Right atrium auricular region (tissue), 2 donors: ENCODE results near the gene ZEB1. TPM values are rescaled to one million over a fixed set of nuclear protein-coding genes. Genes with fewer than 3 reads are reported as not detected.
A peak's percentile ranks its signal among the peaks of the same experiment; 100 is the strongest.

Experiments
- DNase-seq: peaks from one replicate; pipeline ENCODE4 v3.0.0-alpha.2; 2019; ENCODE audit warnings: low spot score
- H3K27ac ChIP-seq, 2 donors: fragments of 200-600 bp; sonication (generic); 1 replicate in 1 of 2; 2 replicates in 1 of 2; pipeline ENCODE4 v1.5.1; 2016 to 2019
- H3K27me3 ChIP-seq, 2 donors: fragments of 200-600 bp; sonication (generic); one replicate each; pipeline versions ENCODE4 v1.5.1 to v1.6.0; 2017 to 2019
- H3K36me3 ChIP-seq: fragments of 200-600 bp; sonication (generic); one replicate; pipeline ENCODE4 v1.5.1; 2016
- H3K4me1 ChIP-seq, 2 donors: fragments of 200-600 bp; sonication (generic); one replicate each; pipeline versions ENCODE4 v1.5.1 to v1.6.0; 2017 to 2019
- H3K4me3 ChIP-seq, 2 donors: fragments of 200-600 bp; sonication (generic); 1 replicate in 1 of 2; 2 replicates in 1 of 2; pipeline ENCODE4 v1.5.1; 2017 to 2019; ENCODE audit warnings: mild to moderate bottlenecking in 1 of 2, moderate library complexity in 1 of 2
- H3K9me3 ChIP-seq, 2 donors: fragments of 200-600 bp; sonication (generic); one replicate each; pipeline ENCODE4 v1.5.1; 2019
- CTCF ChIP-seq, 2 donors: fragments of 200-600 bp; sonication (generic); IDR thresholded peaks; one replicate each; pipeline ENCODE4 v1.5.1; 2019; ENCODE audit warnings: antibody characterized with exemption in 2 of 2
- total RNA-seq, 2 donors: library from RNA; depleted of rRNA; stranded (reverse); fragments of >200 nt; gene quantifications; one replicate each; pipeline ENCODE4 v1.1.0, GENCODE V29; 2016

The ZEB1 gene
- 10 to 100 TPM; 52.9 to 60.8 TPM for total RNA-seq

- Histone ChIP-seq H3K4me1 (peaks cover 0 to 12% of the 10 kb centered on the region in 2 donors), H3K27ac (peak within 1 kb of the TSS; percentile 98 to 99), H3K4me3 (peak within 1 kb of the TSS; percentile 85 to 96), H3K27me3 (no peaks in the 10 kb centered on the region), H3K36me3 (no peaks in the 10 kb centered on the region), H3K9me3 (no peaks in the 10 kb centered on the region)
- peak in 1 of 2 donors; percentile 70 for TF ChIP-seq CTCF (IDR thresholded peaks at IDR 0.05)
- peak; percentile 86 for DNase-seq
Measured at GRCh38 chr10:31318854-31319601, at the start of gene ZEB1. ZEB1 (plus strand) TSS chr10:31319216; CDS start chr10:31319235, 19 bp downstream.

- DNase-seq: no peak
- no peak overlapping the region for H3K27ac ChIP-seq
Measured at GRCh38 chr10:31270954-31271353, 48.1 kb upstream of the ZEB1 start.

GRCh38 chr10:31272841-31273240 is 46.2 kb upstream of the ZEB1 start:
- H3K36me3 ChIP-seq: no peaks in the 10 kb centered on the region
- no peak for DNase-seq
- no peaks in the 10 kb centered on the region for H3K9me3 ChIP-seq
- no peak overlapping the region for H3K4me3 ChIP-seq
- TF ChIP-seq CTCF (IDR thresholded peaks at IDR 0.05): no peak
- no peaks in the 10 kb centered on the region for H3K27me3 ChIP-seq
- no peak overlapping the region for H3K27ac ChIP-seq
- no peaks in the 10 kb centered on the region for H3K4me1 ChIP-seq

More at GRCh38 chr10:31270954-31271353, 48.1 kb upstream of the ZEB1 start:
- H3K36me3 ChIP-seq: no peaks in the 10 kb centered on the region
- no peaks in the 10 kb centered on the region for H3K4me1 ChIP-seq
- no peaks in the 10 kb centered on the region for H3K9me3 ChIP-seq
- H3K27me3 ChIP-seq: no peaks in the 10 kb centered on the region
- no peak overlapping the region for H3K4me3 ChIP-seq
- TF ChIP-seq CTCF (IDR thresholded peaks at IDR 0.05): no peak

GRCh38 chr10:31273789-31274188 is 45.2 kb upstream of the ZEB1 start:
- no peaks in the 10 kb centered on the region for H3K27me3 ChIP-seq
- H3K4me3 ChIP-seq: no peak overlapping the region
- no peak for TF ChIP-seq CTCF (IDR thresholded peaks at IDR 0.05)
- no peak overlapping the region for H3K27ac ChIP-seq
- no peaks in the 10 kb centered on the region for H3K4me1 ChIP-seq
- H3K36me3 ChIP-seq: no peaks in the 10 kb centered on the region
- DNase-seq: no peak
- H3K9me3 ChIP-seq: no peaks in the 10 kb centered on the region

GRCh38 chr10:31274310-31274709 is 44.7 kb upstream of the ZEB1 start:
- DNase-seq: no peak
- TF ChIP-seq CTCF (IDR thresholded peaks at IDR 0.05): no peak
- H3K36me3 ChIP-seq: no peaks in the 10 kb centered on the region
- no peak overlapping the region for H3K4me3 ChIP-seq
- H3K27me3 ChIP-seq: no peaks in the 10 kb centered on the region
- no peaks in the 10 kb centered on the region for H3K9me3 ChIP-seq
- H3K27ac ChIP-seq: no peak overlapping the region
- no peaks in the 10 kb centered on the region for H3K4me1 ChIP-seq
